ENCODE results near the gene EPN1.

Gene EPN1

DNA sequence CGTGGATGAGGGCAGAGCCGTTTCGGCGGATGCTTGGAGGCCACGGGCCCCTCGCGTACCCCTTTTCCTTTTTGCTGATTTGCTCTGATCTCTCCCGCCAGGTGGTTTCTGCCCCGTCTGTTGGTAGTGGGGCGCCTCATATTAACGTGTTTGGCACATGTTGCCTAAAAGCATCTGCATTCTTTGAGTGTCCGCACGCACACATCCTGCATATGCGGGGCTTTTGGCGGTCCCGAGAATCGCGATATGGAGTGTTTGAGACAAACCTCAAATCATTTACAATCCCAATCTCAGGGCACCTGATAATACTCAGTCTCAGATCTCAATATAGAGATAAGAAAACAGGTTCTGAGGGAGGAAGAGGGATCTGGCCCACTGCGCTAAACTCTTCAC, 19.4 kb upstream of the EPN1 start:
- Histone ChIP-seq H3K36me3 (peaks cover 26% of the 10 kb centered on the region), H3K27me3 (no peaks in the 10 kb centered on the region), H3K4me3 (ENCODE audit: low read depth in 1 of 2, low read length in 1 of 2) (peak overlapping the region; percentile 71 to 100), H3K27ac (peak overlapping the region; percentile 96), H3K9me3 (no peaks in the 10 kb centered on the region), H3K4me1 (ENCODE audit: control insufficient read depth in 1 of 2, insufficient read depth in 1 of 2, low read depth in 1 of 2, low read length in 1 of 2) (peaks cover 29 to 36% of the 10 kb centered on the region in 2 experiments)
- TF ChIP-seq CTCF (IDR thresholded peaks at IDR 0.05): no peak

DNA sequence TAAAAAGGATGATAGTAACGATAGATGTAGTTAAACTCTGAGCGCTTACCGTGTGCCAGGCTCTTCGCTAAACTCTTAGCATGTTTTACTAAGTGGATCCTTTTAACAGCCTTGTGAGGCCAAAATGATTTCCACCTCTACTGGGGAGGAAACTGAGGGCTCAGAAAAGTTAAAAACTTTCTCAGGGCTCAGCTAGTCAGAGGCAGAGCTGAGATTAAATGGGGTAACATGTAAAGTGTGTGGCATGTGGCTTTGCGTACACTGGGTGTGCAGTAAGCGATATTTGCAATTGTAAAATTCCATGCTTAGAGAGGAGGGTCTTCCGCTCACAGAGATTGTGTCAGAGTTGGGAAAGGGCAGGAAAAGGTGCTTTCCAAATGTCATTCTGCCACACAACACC, 18.5 kb upstream of the EPN1 start:
- Histone ChIP-seq H3K4me3 (ENCODE audit: low read depth in 1 of 2, low read length in 1 of 2) (peak overlapping the region in 1 of 2 experiments; percentile 100), H3K4me1 (ENCODE audit: control insufficient read depth in 1 of 2, insufficient read depth in 1 of 2, low read depth in 1 of 2, low read length in 1 of 2) (peaks cover 29 to 36% of the 10 kb centered on the region in 2 experiments), H3K27ac (peak overlapping the region; percentile 27), H3K9me3 (no peaks in the 10 kb centered on the region), H3K36me3 (peaks cover 35% of the 10 kb centered on the region), H3K27me3 (no peaks in the 10 kb centered on the region)
- TF ChIP-seq CTCF (IDR thresholded peaks at IDR 0.05): no peak

DNA sequence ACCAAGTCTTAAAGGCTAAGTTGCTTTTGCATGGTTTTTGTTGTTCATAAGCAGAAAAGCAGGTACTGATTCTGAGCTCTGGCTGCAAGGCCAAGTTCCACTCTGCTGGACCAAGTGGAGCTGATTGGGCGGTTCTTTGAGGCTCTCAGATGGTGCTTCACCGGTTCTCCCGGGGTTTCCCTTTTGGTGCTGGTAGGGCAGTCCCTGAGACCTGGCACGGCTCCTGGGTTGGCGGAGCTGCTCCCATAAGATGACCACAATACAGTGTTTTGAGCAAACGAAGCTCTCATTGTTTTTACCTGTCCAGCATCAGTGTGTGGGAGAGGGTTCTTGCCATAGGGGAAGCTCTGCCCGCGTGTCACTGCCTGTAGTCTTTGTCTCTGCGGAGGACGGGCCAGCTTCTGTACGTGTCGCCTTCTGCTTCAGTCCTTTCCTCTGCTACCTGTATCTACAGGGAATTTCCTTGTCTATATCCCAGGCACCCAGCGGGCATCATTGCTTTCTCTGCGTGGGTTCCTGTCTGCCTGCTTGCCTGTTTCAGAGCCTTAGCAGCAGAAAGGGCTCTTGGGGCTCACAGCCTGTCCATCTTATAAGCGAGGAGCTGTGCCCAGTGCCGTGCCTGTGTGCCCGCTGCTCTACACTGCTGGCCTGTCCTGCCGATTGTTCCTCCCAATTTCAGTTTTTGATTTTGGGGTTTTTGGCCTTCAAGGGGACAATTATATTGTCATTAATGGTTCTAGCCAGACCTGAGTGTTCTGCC, 17.9 kb upstream of the EPN1 start:
- Histone ChIP-seq H3K4me3 (ENCODE audit: low read depth in 1 of 2, low read length in 1 of 2) (no peak overlapping the region), H3K27ac (peak overlapping the region; percentile 27), H3K4me1 (ENCODE audit: control insufficient read depth in 1 of 2, insufficient read depth in 1 of 2, low read depth in 1 of 2, low read length in 1 of 2) (peaks cover 29 to 36% of the 10 kb centered on the region in 2 experiments), H3K36me3 (peaks cover 42% of the 10 kb centered on the region), H3K27me3 (no peaks in the 10 kb centered on the region), H3K9me3 (no peaks in the 10 kb centered on the region)
- no peak for TF ChIP-seq CTCF (IDR thresholded peaks at IDR 0.05)

DNA sequence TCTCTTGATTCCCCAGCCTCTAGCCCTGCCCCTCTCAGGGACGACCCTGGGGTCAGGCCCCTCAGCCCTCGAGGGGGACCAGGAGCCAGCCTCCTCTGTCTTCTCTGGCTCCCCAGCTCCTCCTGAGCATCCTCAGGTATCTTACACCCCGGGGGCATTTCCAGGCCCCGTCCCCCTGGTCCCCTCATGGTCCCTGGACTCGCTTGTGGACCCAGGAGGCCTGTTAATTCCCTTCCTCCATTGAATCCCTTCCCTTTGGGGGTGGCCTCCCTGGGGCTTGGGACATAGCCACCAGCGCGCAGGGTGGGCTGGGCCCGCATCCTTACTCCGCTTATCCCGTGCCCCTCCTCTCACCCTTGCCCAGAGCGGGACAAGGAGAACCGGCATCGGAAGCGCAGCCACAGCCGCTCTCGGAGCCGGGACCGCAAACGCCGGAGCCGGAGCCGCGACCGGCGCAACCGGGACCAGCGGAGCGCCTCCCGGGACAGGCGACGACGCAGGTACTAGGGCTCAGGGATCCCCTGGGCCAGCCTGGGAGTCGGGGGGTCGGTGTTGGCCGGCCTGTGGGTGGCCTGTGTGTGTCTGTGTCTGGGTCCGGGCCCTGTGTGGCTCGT, 16.1 kb upstream of the EPN1 start:
- TF ChIP-seq CTCF (IDR thresholded peaks at IDR 0.05): no peak
- H3K27me3 ChIP-seq: no peaks in the 10 kb centered on the region
- H3K36me3 ChIP-seq: peaks cover 59% of the 10 kb centered on the region
- peaks cover 25 to 30% of the 10 kb centered on the region in 2 experiments for H3K4me1 ChIP-seq (ENCODE audit: control insufficient read depth in 1 of 2, insufficient read depth in 1 of 2, low read depth in 1 of 2, low read length in 1 of 2)
- no peaks in the 10 kb centered on the region for H3K9me3 ChIP-seq
- H3K4me3 ChIP-seq (ENCODE audit: low read depth in 1 of 2, low read length in 1 of 2): no peak overlapping the region
- H3K27ac ChIP-seq: no peak overlapping the region

DNA sequence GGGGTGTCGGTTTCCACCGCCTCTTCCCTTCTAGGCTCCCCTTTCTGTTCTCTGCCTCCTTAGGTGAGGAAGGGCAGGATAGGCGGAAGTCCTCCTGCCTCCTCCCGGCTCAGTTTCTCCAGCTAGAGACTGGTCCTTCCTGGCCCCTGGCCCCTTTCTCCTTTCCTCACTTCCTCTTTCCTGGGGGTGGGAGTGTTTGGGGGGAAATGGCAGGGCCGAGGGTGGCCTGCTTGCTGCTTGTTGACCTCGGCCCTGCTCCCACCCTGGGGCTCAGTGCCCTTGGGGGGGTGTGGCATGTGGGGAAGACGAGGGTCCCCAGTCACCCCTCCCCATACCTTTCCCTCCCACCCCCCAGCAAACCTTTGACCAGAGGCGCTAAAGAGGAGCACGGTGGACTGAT, 15.2 kb upstream of the EPN1 start:
- peaks cover 25 to 30% of the 10 kb centered on the region in 2 experiments for H3K4me1 ChIP-seq (ENCODE audit: control insufficient read depth in 1 of 2, insufficient read depth in 1 of 2, low read depth in 1 of 2, low read length in 1 of 2)
- H3K9me3 ChIP-seq: no peaks in the 10 kb centered on the region
- no peak for TF ChIP-seq CTCF (IDR thresholded peaks at IDR 0.05)
- H3K27ac ChIP-seq: peak overlapping the region; percentile 33
- H3K27me3 ChIP-seq: no peaks in the 10 kb centered on the region
- H3K36me3 ChIP-seq: peaks cover 68% of the 10 kb centered on the region
- no peak overlapping the region for H3K4me3 ChIP-seq (ENCODE audit: low read depth in 1 of 2, low read length in 1 of 2)

Data from neutrophil (primary cell).